Pulmonary artery endothelial cell (primary cell): ENCODE results near the gene WWP2. TPM values are rescaled to one million over a fixed set of nuclear protein-coding genes. Genes with fewer than 3 reads are reported as not detected.
A peak's percentile ranks its signal among the peaks of the same experiment; 100 is the strongest.
"Not testable (repeated sequence)": the region's sequence is repeated elsewhere in the genome, so short reads cannot be mapped to it uniquely, and the experiment has no call there.

Source experiments
- DNase-seq: peaks from one replicate; pipeline ENCODE4 v3.0.0-alpha.2; 2011; ENCODE audit warnings: low read depth, low spot score
- total RNA-seq: library from RNA; depleted of rRNA; stranded (reverse); fragments of >200 nt; gene quantifications from 2 replicates; pipeline ENCODE4 v1.2.3, GENCODE V29; 2014

WWP2 gene
- 17.9 and 22.6 TPM in 2 replicates for total RNA-seq

- no peak for DNase-seq
These were observed at the start of gene WWP2 for GRCh38 chr16:69761983-69762813. WWP2 (plus strand) TSS chr16:69762332; CDS start chr16:69787011, 24,679 bp downstream.

- DNase-seq = no peak
These were observed 49.1 kb upstream of the WWP2 start for GRCh38 chr16:69712914-69713581.

GRCh38 chr16:69717066-69717465, 45.1 kb upstream of the WWP2 start:
- no peak for DNase-seq

- no peak for DNase-seq
These were observed 43.9 kb upstream of the WWP2 start for GRCh38 chr16:69718111-69718764.

- DNase-seq = no peak
These were observed 41.2 kb upstream of the WWP2 start for GRCh38 chr16:69720822-69721430.

GRCh38 chr16:69721441-69721957, 40.6 kb upstream of the WWP2 start:
- no peak for DNase-seq

- DNase-seq = no peak
These were observed 37.7 kb upstream of the WWP2 start for GRCh38 chr16:69724414-69724873.

- no peak for DNase-seq
These were observed 37.1 kb upstream of the WWP2 start for GRCh38 chr16:69724981-69725479.

GRCh38 chr16:69725480-69726312, 36.4 kb upstream of the WWP2 start:
- no peak for DNase-seq

- peak; percentile 89 for DNase-seq
These were observed 35.6 kb upstream of the WWP2 start, which contains the start of gene NQO1 for GRCh38 chr16:69726313-69727060. NQO1 (minus strand) TSS chr16:69726560; CDS start chr16:69726439, 121 bp downstream.

- DNase-seq = no peak
These were observed 34.2 kb upstream of the WWP2 start for GRCh38 chr16:69727916-69728270.

- not testable (repeated sequence) for DNase-seq
These were observed 33.1 kb upstream of the WWP2 start for GRCh38 chr16:69729030-69729429.

- not testable (repeated sequence) for DNase-seq
These were observed 30.9 kb upstream of the WWP2 start for GRCh38 chr16:69731280-69731679.

GRCh38 chr16:69732101-69732500, 30.0 kb upstream of the WWP2 start:
- DNase-seq = no peak

GRCh38 chr16:69741519-69741918, 20.6 kb upstream of the WWP2 start:
- DNase-seq = no peak

- DNase-seq = peak; percentile 29
These were observed 19.9 kb upstream of the WWP2 start for GRCh38 chr16:69741951-69742904.

GRCh38 chr16:69744363-69745231, 17.5 kb upstream of the WWP2 start:
- no peak for DNase-seq
